HL-60 (cell line): ENCODE data around the gene GPX3.

Source experiments
- REST ChIP-seq: IDR thresholded peaks from 2 replicates; pipeline ENCODE4 v1.6.1; 2012; ENCODE audit warnings: low read depth; ENCODE audit not compliant: insufficient replicate concordance
- TF ChIP-seq, protein P1 (sequence below): IDR thresholded peaks from one replicate; pipeline ENCODE4 v1.5.1; 2011; ENCODE audit warnings: low read length, control low read depth, inconsistent platforms; ENCODE audit not compliant: insufficient read depth

DNA sequence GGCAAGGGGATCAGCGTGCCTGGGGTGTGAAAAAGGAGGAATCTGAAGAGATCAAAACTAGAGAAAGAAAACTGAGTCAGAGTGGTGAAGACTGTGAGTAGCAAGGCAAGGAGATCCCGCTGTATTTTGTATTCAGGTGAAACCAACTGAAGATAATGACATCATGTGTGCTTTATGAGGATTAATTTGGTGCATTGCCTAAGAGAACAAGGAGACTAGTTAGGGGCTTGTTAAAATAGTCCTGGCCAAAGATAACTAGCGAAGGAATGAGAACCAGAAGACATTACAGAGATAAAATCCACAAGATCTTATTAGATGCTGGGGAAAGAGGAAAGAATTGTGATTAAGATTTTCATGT lies 16.9 kb upstream of the GPX3 start:
- no peak for TF ChIP-seq REST
- TF ChIP-seq, protein P1, sequence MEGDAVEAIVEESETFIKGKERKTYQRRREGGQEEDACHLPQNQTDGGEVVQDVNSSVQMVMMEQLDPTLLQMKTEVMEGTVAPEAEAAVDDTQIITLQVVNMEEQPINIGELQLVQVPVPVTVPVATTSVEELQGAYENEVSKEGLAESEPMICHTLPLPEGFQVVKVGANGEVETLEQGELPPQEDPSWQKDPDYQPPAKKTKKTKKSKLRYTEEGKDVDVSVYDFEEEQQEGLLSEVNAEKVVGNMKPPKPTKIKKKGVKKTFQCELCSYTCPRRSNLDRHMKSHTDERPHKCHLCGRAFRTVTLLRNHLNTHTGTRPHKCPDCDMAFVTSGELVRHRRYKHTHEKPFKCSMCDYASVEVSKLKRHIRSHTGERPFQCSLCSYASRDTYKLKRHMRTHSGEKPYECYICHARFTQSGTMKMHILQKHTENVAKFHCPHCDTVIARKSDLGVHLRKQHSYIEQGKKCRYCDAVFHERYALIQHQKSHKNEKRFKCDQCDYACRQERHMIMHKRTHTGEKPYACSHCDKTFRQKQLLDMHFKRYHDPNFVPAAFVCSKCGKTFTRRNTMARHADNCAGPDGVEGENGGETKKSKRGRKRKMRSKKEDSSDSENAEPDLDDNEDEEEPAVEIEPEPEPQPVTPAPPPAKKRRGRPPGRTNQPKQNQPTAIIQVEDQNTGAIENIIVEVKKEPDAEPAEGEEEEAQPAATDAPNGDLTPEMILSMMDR, result no peak
